Measurements from ENCODE around the gene DGCR2. TPM values are rescaled to one million over a fixed set of nuclear protein-coding genes. Genes with fewer than 3 reads are reported as not detected.

The DGCR2 gene
- total and polyA plus RNA-seq, 2 experiments from 2014 or later = 18.5 to 83.0 TPM

DNA sequence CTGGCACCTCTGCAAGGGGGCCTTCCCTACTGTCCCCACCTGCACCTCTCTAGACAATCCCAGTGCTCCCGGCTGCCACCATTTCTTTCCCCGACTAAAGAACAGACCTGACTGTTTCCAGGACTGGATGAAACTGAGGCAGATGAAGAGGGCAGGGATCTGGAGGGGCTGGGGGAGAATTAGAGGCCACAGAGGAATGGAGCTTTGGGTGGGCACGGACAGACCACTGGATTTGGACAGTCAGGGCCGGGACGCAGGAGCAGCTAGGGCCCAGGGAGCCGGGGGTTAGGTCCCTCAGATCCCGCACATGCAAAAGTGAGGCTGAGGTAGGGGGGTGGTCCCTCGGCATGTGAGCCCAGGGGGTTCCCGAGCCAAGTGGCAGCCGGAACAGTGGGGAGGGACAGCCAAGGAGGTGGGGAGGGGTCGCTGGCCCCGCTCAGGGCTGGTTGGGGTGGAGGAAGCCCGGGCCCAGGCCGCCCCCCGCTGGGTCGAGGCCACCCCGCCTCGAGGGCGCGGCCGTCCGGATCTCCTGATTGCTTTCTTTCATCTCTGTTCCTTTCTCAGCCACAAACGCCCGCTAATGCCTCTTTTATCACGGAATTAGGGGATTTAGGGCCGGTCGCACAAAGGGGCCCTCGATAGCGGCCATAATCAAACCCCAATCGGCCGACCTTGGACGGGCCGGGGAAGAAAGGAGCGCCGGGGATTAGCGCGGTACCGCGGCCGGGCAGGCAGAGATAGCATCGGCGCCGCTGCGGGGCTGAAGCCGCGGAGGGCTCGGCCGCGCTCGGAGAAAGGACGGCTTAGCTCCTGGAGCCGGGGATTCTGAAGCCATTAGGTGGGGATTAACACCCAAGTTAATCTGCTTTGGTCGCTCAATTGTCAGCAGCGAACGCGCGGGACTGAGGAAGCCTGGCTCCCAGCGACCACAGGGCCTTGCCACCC, 47.1 kb upstream of the DGCR2 start:
- H3K27me3 ChIP-seq (ENCODE audit: insufficient read depth) = peaks cover 50% of the 10 kb centered on the region
- H3K9me2 ChIP-seq (ENCODE audit: insufficient read depth) = no peaks in the 10 kb centered on the region
- peaks cover 18% of the 10 kb centered on the region for H3F3A ChIP-seq (replicated peaks; ENCODE audit: low read depth)
- H3K4me3 Mint-ChIP-seq = peak overlapping the region; percentile 65
- peaks cover 13% of the 10 kb centered on the region for H3K4me1 ChIP-seq (ENCODE audit: insufficient read depth)
- H3K27ac Mint-ChIP-seq = no peak overlapping the region
- peaks cover 11% of the 10 kb centered on the region; the same call in 2 of the 3 replicates for H3K36me3 Mint-ChIP-seq (ENCODE audit: low read depth)
- H3K4me1 Mint-ChIP-seq = peaks cover 33% of the 10 kb centered on the region
- TF ChIP-seq REST (IDR thresholded peaks at IDR 0.05; ENCODE audit: unreplicated experiment) (no peak), EZH2 (IDR thresholded peaks at IDR 0.05; ENCODE audit: low read depth, unreplicated experiment) (peak; percentile 79)
- H3K4me3 ChIP-seq = peak overlapping the region; percentile 69
- H4K20me1 ChIP-seq (replicated peaks; ENCODE audit: insufficient read depth) = peaks cover 7% of the 10 kb centered on the region
- peaks cover 20% of the 10 kb centered on the region for H3K79me2 ChIP-seq (replicated peaks; ENCODE audit: insufficient read depth)
- DNase-seq (ENCODE audit: low spot score) (no peak), ATAC-seq (peak; percentile 6; the same call in 2 of the 3 replicates)
- peak overlapping the region; percentile 94 for H3K4me2 ChIP-seq
- no peak overlapping the region for H3K27ac ChIP-seq (ENCODE audit: low read depth)
- H3K27me3 Mint-ChIP-seq (ENCODE audit: insufficient read depth, low read depth, poor library complexity) = peaks cover 68% of the 10 kb centered on the region
- H3K9me3 Mint-ChIP-seq = no peaks in the 10 kb centered on the region; the same call in 1 of the 3 replicates
- H3K36me3 ChIP-seq (ENCODE audit: insufficient read depth) = no peaks in the 10 kb centered on the region
- peak overlapping the region; percentile 91 for H2AFZ ChIP-seq

DNA sequence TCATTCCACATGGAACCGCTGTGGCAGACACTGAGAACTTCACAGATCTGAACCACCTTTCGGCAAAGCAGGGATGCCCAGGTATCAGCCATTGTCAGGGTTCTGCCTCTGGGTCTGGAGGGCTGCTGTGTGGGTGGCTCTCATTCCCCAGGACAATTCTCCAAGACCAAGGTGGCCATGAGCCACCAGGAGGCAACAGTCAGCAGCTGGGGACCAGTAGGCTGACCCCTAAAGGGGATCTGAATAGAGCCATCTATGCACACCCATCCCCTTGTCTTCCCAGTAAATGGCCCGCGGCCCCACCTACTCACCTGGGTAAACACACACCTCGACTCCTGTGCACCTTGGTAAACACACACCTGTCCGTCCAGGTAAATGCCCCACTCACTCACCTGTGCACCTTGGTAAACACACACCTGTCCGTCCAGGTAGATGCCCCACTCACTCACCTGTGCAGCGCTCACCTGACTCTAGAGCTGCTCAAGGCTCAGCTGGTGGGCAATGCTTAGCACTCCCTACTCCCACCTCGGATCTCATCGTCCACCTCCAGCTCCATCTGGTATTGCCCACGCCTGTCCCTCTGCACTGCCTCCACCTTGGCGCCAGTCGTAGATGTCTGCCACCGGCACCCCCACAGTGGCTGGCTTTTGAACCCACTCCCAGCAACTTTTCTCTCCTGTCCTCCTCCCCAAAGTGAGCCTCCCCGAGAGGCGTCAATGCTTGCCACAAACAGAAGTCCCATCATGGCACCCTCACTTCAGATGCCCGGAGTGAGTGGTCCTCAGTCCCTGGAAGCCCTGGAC, 46.1 kb upstream of the DGCR2 start:
- Mint-ChIP-seq H3K27ac (no peak overlapping the region), H3K27me3 (ENCODE audit: insufficient read depth, low read depth, poor library complexity) (peaks cover 66% of the 10 kb centered on the region), H3K36me3 (ENCODE audit: low read depth) (peaks cover 11% of the 10 kb centered on the region; the same call in 1 of the 3 replicates), H3K4me3 (peak overlapping the region; percentile 52; the same call in 1 of the 3 replicates), H3K9me3 (no peaks in the 10 kb centered on the region; the same call in 1 of the 3 replicates), H3K4me1 (peaks cover 23% of the 10 kb centered on the region)
- Histone ChIP-seq H2AFZ (peak overlapping the region; percentile 91), H3F3A (replicated peaks; ENCODE audit: low read depth) (peaks cover 9% of the 10 kb centered on the region; the same call in 1 of the 2 replicates), H3K4me3 (no peak overlapping the region), H3K27me3 (ENCODE audit: insufficient read depth) (peaks cover 50% of the 10 kb centered on the region), H3K9me2 (ENCODE audit: insufficient read depth) (no peaks in the 10 kb centered on the region), H3K79me2 (replicated peaks; ENCODE audit: insufficient read depth) (peaks cover 16% of the 10 kb centered on the region), H3K27ac (ENCODE audit: low read depth) (no peak overlapping the region), H3K4me1 (ENCODE audit: insufficient read depth) (peaks cover 6% of the 10 kb centered on the region; the same call in 1 of the 2 replicates), H4K20me1 (replicated peaks; ENCODE audit: insufficient read depth) (peaks cover 5% of the 10 kb centered on the region; the same call in 1 of the 2 replicates), H3K36me3 (ENCODE audit: insufficient read depth) (no peaks in the 10 kb centered on the region), H3K4me2 (no peak overlapping the region)
- ATAC-seq (no peak; the same call in 2 of the 3 replicates), DNase-seq (ENCODE audit: low spot score) (no peak)
- no peak for TF ChIP-seq ZNF462 (CRISPR knock-in tag; IDR thresholded peaks at IDR 0.05)
- peak; percentile 21 to 58; a peak in 2 of 4 replicates for TF ChIP-seq CTCF (conservative IDR thresholded peaks at IDR 0.05; ENCODE audit: low read depth in 2 of 2)

All from GM23338 (cell line).